OCI-LY3 (cell line): ENCODE data around the gene SHROOM1.

Experiments used
- CTCF ChIP-seq: fragments of 200-600, 300-600 bp; sonication (generic); IDR thresholded peaks from 2 replicates; pipeline ENCODE4 v1.5.1; 2014; ENCODE audit warnings: antibody characterized with exemption, low read length, low read depth
- EZH2phosphoT487 ChIP-seq: fragments of 200-600 bp; shearing (Covaris generic); IDR thresholded peaks from 2 replicates; pipeline ENCODE4 v1.6.1; 2018; ENCODE audit warnings: antibody characterized with exemption, mixed run types, low read depth

- TF ChIP-seq CTCF = no peak
- TF ChIP-seq EZH2phosphoT487 = no peak
Observed at GRCh38 chr5:132853323-132853722, 22.9 kb upstream of the SHROOM1 start.
